Natural killer cell (primary cell): Measurements from ENCODE around the gene TMEM88. TPM values are rescaled to one million over a fixed set of nuclear protein-coding genes. Genes with fewer than 3 reads are reported as not detected.

Experiments used
- ATAC-seq, 3 donors: fragments of 150-1000 bp in 2 of 3; fragments of 200-7000 bp in 1 of 3; cut with Tn5 transposase; 1 replicate in 1 of 3; 2 replicates in 2 of 3; pipeline ENCODE4 v1.10.0; 2021; ENCODE audit warnings: mild to moderate bottlenecking in 2 of 3, moderate library complexity in 2 of 3
- DNase-seq, 2 donors: peaks; one replicate each; pipeline versions ENCODE4 v3.0.0 to v3.0.0-alpha.2; 2013 to 2021; ENCODE audit warnings: mixed read lengths in 1 of 2
- H3K27ac ChIP-seq: one replicate; pipeline ENCODE4 v1.5.1; 2013; ENCODE audit warnings: mild to moderate bottlenecking, low read length
- H3K27me3 ChIP-seq: one replicate; pipeline ENCODE4 v1.6.1; 2013; ENCODE audit warnings: low read length; ENCODE audit not compliant: control insufficient read depth, insufficient read depth
- H3K36me3 ChIP-seq: one replicate; pipeline ENCODE4 v1.6.1; 2013; ENCODE audit warnings: low read length; ENCODE audit not compliant: control insufficient read depth, insufficient read depth
- H3K4me1 ChIP-seq: one replicate; pipeline ENCODE4 v1.6.1; 2013; ENCODE audit warnings: low read length; ENCODE audit not compliant: control insufficient read depth, insufficient read depth
- H3K4me3 ChIP-seq: one replicate; pipeline ENCODE4 v1.5.1; 2013; ENCODE audit warnings: low read length
- H3K9me3 ChIP-seq: one replicate; pipeline ENCODE4 v1.6.1; 2013; ENCODE audit warnings: low read length; ENCODE audit not compliant: control insufficient read depth, insufficient read depth
- H3K27ac Mint-ChIP-seq, 2 donors: one replicate each; pipeline ENCODE4 v1.8.0; 2022; ENCODE audit warnings: mild to moderate bottlenecking in 2 of 2, mixed read lengths in 2 of 2, moderate library complexity in 1 of 2
- H3K27me3 Mint-ChIP-seq, 2 donors: one replicate each; pipeline ENCODE4 v1.8.0; 2022; ENCODE audit warnings: low read depth in 2 of 2, mixed read lengths in 2 of 2
- H3K36me3 Mint-ChIP-seq: one replicate; pipeline ENCODE4 v1.8.0; 2022; ENCODE audit warnings: mixed read lengths
- H3K4me1 Mint-ChIP-seq, 2 donors: one replicate each; pipeline ENCODE4 v1.8.0; 2022; ENCODE audit warnings: mixed read lengths in 2 of 2
- H3K4me3 Mint-ChIP-seq: one replicate; pipeline ENCODE4 v1.8.0; 2022; ENCODE audit warnings: mild to moderate bottlenecking, moderate library complexity, mixed read lengths
- H3K9me3 Mint-ChIP-seq, 2 donors: one replicate each; pipeline ENCODE4 v1.8.0; 2022; ENCODE audit warnings: mixed read lengths in 2 of 2
- CTCF ChIP-seq: fragments of 200-600 bp; IDR thresholded peaks from one replicate; pipeline ENCODE4 v1.8.0; 2022; ENCODE audit warnings: antibody characterized with exemption
- WGBS: methylation state at CpG from one replicate; pipeline ENCODE4 v1.1.7; 2013; ENCODE audit warnings: missing lambda C conversion rate; ENCODE audit not compliant: insufficient coverage; 5-methylcytosine and 5-hydroxymethylcytosine counted together
- intact Hi-C: fragments of 100-400 bp; cut with micrococcal nuclease; formaldehyde crosslinking; loops from one replicate; pipeline ENCODE4 v1.14.2; 2022
- total RNA-seq, 4 donors: library from RNA; stranded (reverse); fragments of 120-200 nt in 1 of 4; gene quantifications; one replicate each; pipeline versions ENCODE4 v1.2.3 to v1.2.4, GENCODE V29; 2013 to 2022

Gene TMEM88
- total RNA-seq, 3 donors from 2014 or later (not counting 1 experiment from before 2014, with no cell fraction given) = 12.7 to 45.5 (median 27.6) TPM

GRCh38 chr17:7885367-7886226 is 30.7 kb downstream of the TMEM88 start:
- DNase-seq (peak; percentile 62 to 68), ATAC-seq (peak; percentile 21 to 39 (median 32))
- Mint-ChIP-seq H3K36me3 (no peaks in the 10 kb centered on the region), H3K9me3 (no peaks in the 10 kb centered on the region), H3K4me1 (no peaks in the 10 kb centered on the region), H3K27me3 (no peaks in the 10 kb centered on the region), H3K27ac (no peak overlapping the region), H3K4me3 (peak overlapping the region; percentile 50)
- no peaks in the 10 kb centered on the region for H3K9me3 ChIP-seq
- peaks cover 22% of the 10 kb centered on the region for H3K36me3 ChIP-seq
- peak overlapping the region; percentile 71 for H3K4me3 ChIP-seq
- H3K27me3 ChIP-seq = no peaks in the 10 kb centered on the region
- intact Hi-C loops = loop anchor here (2.0 to 5.0 kb wide), 3 partner anchors 43 to 51 kb away; partner anchors contain the start of genes CNTROB, KDM6B and TRAPPC1
- TF ChIP-seq CTCF = no peak
- peaks cover 46% of the 10 kb centered on the region for H3K4me1 ChIP-seq
- H3K27ac ChIP-seq = peak overlapping the region; percentile 82
- WGBS = under 1% methylated on average over 64 of the region's 64 CpGs

- H3K4me1 Mint-ChIP-seq = no peaks in the 10 kb centered on the region
- no peak for TF ChIP-seq CTCF
- no peaks in the 10 kb centered on the region for H3K9me3 Mint-ChIP-seq
- H3K36me3 Mint-ChIP-seq = no peaks in the 10 kb centered on the region
- Histone ChIP-seq H3K27ac (peak overlapping the region; percentile 82), H3K4me3 (peak overlapping the region; percentile 71), H3K9me3 (no peaks in the 10 kb centered on the region), H3K4me1 (peaks cover 46% of the 10 kb centered on the region), H3K27me3 (no peaks in the 10 kb centered on the region), H3K36me3 (peaks cover 26% of the 10 kb centered on the region)
- peak in 1 of 3 donors; percentile 3 for ATAC-seq
- no peak overlapping the region for H3K4me3 Mint-ChIP-seq
- WGBS = under 1% methylated on average over 25 of the region's 30 CpGs
- peak; percentile 44 to 77 for DNase-seq
- no peaks in the 10 kb centered on the region for H3K27me3 Mint-ChIP-seq
- intact Hi-C loops = loop anchor here (1.0 to 5.0 kb wide), 4 partner anchors 29 to 52 kb away; partner anchors contain the start of genes CNTROB, KDM6B, NAA38 and TRAPPC1
- H3K27ac Mint-ChIP-seq = no peak overlapping the region
Measured at GRCh38 chr17:7886227-7887037, 31.6 kb downstream of the TMEM88 start.

GRCh38 chr17:7887038-7887481 is 32.2 kb downstream of the TMEM88 start:
- H3K4me3 ChIP-seq = peak overlapping the region; percentile 71
- H3K27me3 Mint-ChIP-seq = no peaks in the 10 kb centered on the region

More at GRCh38 chr17:7887038-7887481, 32.2 kb downstream of the TMEM88 start:
- H3K9me3 Mint-ChIP-seq = no peaks in the 10 kb centered on the region
- H3K4me3 Mint-ChIP-seq = no peak overlapping the region
- H3K36me3 ChIP-seq = peaks cover 30% of the 10 kb centered on the region
- H3K27me3 ChIP-seq = no peaks in the 10 kb centered on the region
- DNase-seq (no peak), ATAC-seq (peak in 2 of 3 donors; percentile 28 to 39)
- H3K4me1 ChIP-seq = peaks cover 43% of the 10 kb centered on the region
- no peak overlapping the region for H3K27ac Mint-ChIP-seq
- H3K9me3 ChIP-seq = no peaks in the 10 kb centered on the region
- TF ChIP-seq CTCF = no peak
- intact Hi-C loops = loop anchor here (1.0 to 5.0 kb wide), 4 partner anchors 30 to 52 kb away; partner anchors contain the start of genes CNTROB, KDM6B, NAA38 and TRAPPC1
- no peaks in the 10 kb centered on the region for H3K4me1 Mint-ChIP-seq
- peak overlapping the region; percentile 82 for H3K27ac ChIP-seq
- H3K36me3 Mint-ChIP-seq = no peaks in the 10 kb centered on the region
- WGBS = 0% methylated on average over 5 of the region's 8 CpGs
